CD14-positive monocyte (primary cell): Measurements from ENCODE around the gene ATG3. TPM values are rescaled to one million over a fixed set of nuclear protein-coding genes. Genes with fewer than 3 reads are reported as not detected.
"Not testable (repeated sequence)": the region's sequence is repeated elsewhere in the genome, so short reads cannot be mapped to it uniquely, and the experiment has no call there.

ENCODE experiments used
- DNase-seq, 3 donors: peaks; one replicate each; pipeline ENCODE4 v3.0.0-alpha.2; 2011 to 2022
- H2AFZ ChIP-seq: 2 replicates; pipeline ENCODE4 v1.6.0; 2012; ENCODE audit warnings: mild to moderate bottlenecking, low read depth, low read length, inconsistent platforms; ENCODE audit not compliant: insufficient read depth, poor library complexity, severe bottlenecking
- H3K27ac ChIP-seq, 2 donors: 1 replicate in 1 of 2; 2 replicates in 1 of 2; pipeline ENCODE4 v1.5.1; 2012 to 2013; ENCODE audit warnings: low read length in 2 of 2, control low read depth in 1 of 2, inconsistent platforms in 1 of 2, low read depth in 1 of 2, mild to moderate bottlenecking in 1 of 2
- H3K27me3 ChIP-seq, 2 donors: one replicate each; pipeline versions ENCODE4 v1.6.0 to v1.6.1; 2011 to 2013; ENCODE audit warnings: low read length in 2 of 2; ENCODE audit not compliant: control insufficient read depth in 2 of 2, insufficient read depth in 2 of 2
- H3K36me3 ChIP-seq, 2 donors: replicated peaks in 1 of 2; 1 replicate in 1 of 2; 2 replicates in 1 of 2; pipeline versions ENCODE4 v1.5.1 to v1.6.1; 2012 to 2013; ENCODE audit warnings: low read length in 2 of 2, control low read depth in 1 of 2, inconsistent platforms in 1 of 2, mild to moderate bottlenecking in 1 of 2; ENCODE audit not compliant: insufficient read depth in 2 of 2, control insufficient read depth in 1 of 2
- H3K4me1 ChIP-seq, 2 donors: 1 replicate in 1 of 2; 2 replicates in 1 of 2; pipeline versions ENCODE4 v1.5.1 to v1.6.1; 2012 to 2013; ENCODE audit warnings: low read length in 2 of 2, control low read depth in 1 of 2, inconsistent platforms in 1 of 2, mild to moderate bottlenecking in 1 of 2, moderate library complexity in 1 of 2; ENCODE audit not compliant: insufficient read depth in 2 of 2, control insufficient read depth in 1 of 2
- H3K4me2 ChIP-seq: replicated peaks from 2 replicates; pipeline ENCODE3; 2012; ENCODE audit warnings: low read length, moderate library complexity, mild to moderate bottlenecking; ENCODE audit not compliant: poor library complexity, severe bottlenecking; ENCODE audit errors: extremely low read depth
- H3K4me3 ChIP-seq, 3 experiments: fragments of 200-600 bp in 1 of 3; sonication (generic) in 1 of 3; replicated peaks in 1 of 3; 1 replicate in 2 of 3; 2 replicates in 1 of 3; pipeline ENCODE4 v1.5.1; 2011 to 2013; ENCODE audit warnings: low read length in 3 of 3, mild to moderate bottlenecking in 3 of 3, control low read depth in 2 of 3, low read depth in 2 of 3, inconsistent platforms in 1 of 3, moderate library complexity in 1 of 3
- H3K79me2 ChIP-seq: 2 replicates; pipeline ENCODE4 v1.6.0; 2012; ENCODE audit warnings: mild to moderate bottlenecking, control low read depth, inconsistent platforms, low read length, moderate library complexity; ENCODE audit not compliant: insufficient read depth
- H3K9ac ChIP-seq: 2 replicates; pipeline ENCODE4 v1.6.0; 2017; ENCODE audit warnings: low read length, mild to moderate bottlenecking; ENCODE audit not compliant: insufficient read depth, poor library complexity, severe bottlenecking
- H3K9me3 ChIP-seq, 2 donors: replicated peaks in 1 of 2; 1 replicate in 1 of 2; 2 replicates in 1 of 2; pipeline versions ENCODE4 v1.5.1 to v1.6.1; 2012 to 2013; ENCODE audit warnings: low read length in 2 of 2, control low read depth in 1 of 2; ENCODE audit not compliant: control insufficient read depth in 1 of 2, insufficient read depth in 1 of 2
- H4K20me1 ChIP-seq: 2 replicates; pipeline ENCODE4 v1.6.0; 2012; ENCODE audit warnings: mild to moderate bottlenecking, low read length, control low read depth, moderate library complexity; ENCODE audit not compliant: insufficient read depth
- H3K27ac Mint-ChIP-seq, 7 donors: one replicate each; pipeline ENCODE4 v1.8.0; 2020; ENCODE audit warnings: mild to moderate bottlenecking in 7 of 7, mixed read lengths in 7 of 7, moderate library complexity in 6 of 7, inconsistent platforms in 2 of 7
- H3K27me3 Mint-ChIP-seq, 3 donors: one replicate each; pipeline ENCODE4 v1.8.0; 2021 to 2022; ENCODE audit warnings: low read depth in 3 of 3, mild to moderate bottlenecking in 3 of 3, mixed read lengths in 3 of 3, moderate library complexity in 3 of 3, inconsistent platforms in 1 of 3
- H3K36me3 Mint-ChIP-seq, 2 donors: one replicate each; pipeline ENCODE4 v1.8.0; 2020; ENCODE audit warnings: mixed read lengths in 2 of 2, inconsistent platforms in 1 of 2, mild to moderate bottlenecking in 1 of 2
- H3K4me1 Mint-ChIP-seq: one replicate; pipeline ENCODE4 v1.8.0; 2020; ENCODE audit warnings: mild to moderate bottlenecking, mixed read lengths
- H3K4me3 Mint-ChIP-seq, 2 donors: one replicate each; pipeline ENCODE4 v1.8.0; 2020; ENCODE audit warnings: mild to moderate bottlenecking in 2 of 2, mixed read lengths in 2 of 2, moderate library complexity in 1 of 2
- H3K9me3 Mint-ChIP-seq, 7 donors: one replicate each; pipeline ENCODE4 v1.8.0; 2020 to 2022; ENCODE audit warnings: mixed read lengths in 7 of 7, mild to moderate bottlenecking in 6 of 7, moderate library complexity in 6 of 7, inconsistent platforms in 2 of 7
- CTCF ChIP-seq: fragments of 200-600 bp; IDR thresholded peaks from one replicate; pipeline ENCODE4 v1.8.0; 2022; ENCODE audit warnings: antibody characterized with exemption, mild to moderate bottlenecking
- WGBS: methylation state at CpG from one replicate; pipeline ENCODE4 v1.1.5; 2013; ENCODE audit warnings: missing lambda C conversion rate; ENCODE audit not compliant: insufficient coverage; 5-methylcytosine and 5-hydroxymethylcytosine counted together
- intact Hi-C, 2 donors: fragments of 100-400 bp; cut with micrococcal nuclease; formaldehyde crosslinking; loops; one replicate each; pipeline versions ENCODE4 v1.15.0 to v1.15.1; 2023
- polyA plus RNA-seq, 3 donors: library from polyadenylated mRNA; depleted of rRNA in 1 of 3; unstranded in 2 of 3; stranded (reverse) in 1 of 3; fragments of 300-500 nt in 2 of 3; fragments of >200 nt in 1 of 3; fragmentation: Illumina TruSeq in 2 of 3; gene quantifications; 1 replicate in 2 of 3; 2 replicates in 1 of 3; pipeline ENCODE4 v1.2.3, GENCODE V29; 2012 to 2021

Gene ATG3
- polyA plus RNA-seq, 3 donors, result 99.8 to 288 (median 226) TPM

- H3K27me3 Mint-ChIP-seq, result no peaks in the 10 kb centered on the region
- H4K20me1 ChIP-seq, result no peaks in the 10 kb centered on the region
- DNase-seq, result no peak
- H3K9me3 Mint-ChIP-seq, result no peaks in the 10 kb centered on the region
- peaks cover 57% of the 10 kb centered on the region for H3K79me2 ChIP-seq
- H3K4me2 ChIP-seq, result no peak overlapping the region
- no peak overlapping the region for H3K4me3 Mint-ChIP-seq
- H3K27ac Mint-ChIP-seq, result no peak overlapping the region
- H3K27ac ChIP-seq, result no peak overlapping the region
- H3K4me1 Mint-ChIP-seq, result peaks cover 35% of the 10 kb centered on the region
- H3K9me3 ChIP-seq, result no peaks in the 10 kb centered on the region
- H2AFZ ChIP-seq, result no peak overlapping the region
- no peak overlapping the region for H3K9ac ChIP-seq
- no peaks in the 10 kb centered on the region for H3K27me3 ChIP-seq
- intact Hi-C loops, result no loop called here
- no peak for TF ChIP-seq CTCF
- H3K36me3 ChIP-seq, result peaks cover 10 to 50% of the 10 kb centered on the region in 2 donors
- H3K4me3 ChIP-seq, result no peak overlapping the region
- H3K4me1 ChIP-seq, result peaks cover 24 to 29% of the 10 kb centered on the region in 2 donors
- peaks cover 30 to 40% of the 10 kb centered on the region in 2 donors for H3K36me3 Mint-ChIP-seq
Measured at GRCh38 chr3:112564940-112565305, 3.2 kb upstream of the ATG3 start.

GRCh38 chr3:112564247-112564939, 2.6 kb upstream of the ATG3 start:
- H3K4me3 ChIP-seq, DNase-seq, H3K27ac ChIP-seq, H3K9me3 ChIP-seq, H3K9me3 Mint-ChIP-seq, H2AFZ ChIP-seq, H3K4me2 ChIP-seq, H3K27me3 Mint-ChIP-seq, intact Hi-C loops, H3K9ac ChIP-seq, H3K4me3 Mint-ChIP-seq, H3K27me3 ChIP-seq, H4K20me1 ChIP-seq: not testable (repeated sequence)
- Mint-ChIP-seq H3K36me3 (peaks cover 28 to 37% of the 10 kb centered on the region in 2 donors), H3K27ac (peak overlapping the region in 1 of 7 donors; percentile 77), H3K4me1 (peaks cover 35% of the 10 kb centered on the region)
- peaks cover 25 to 30% of the 10 kb centered on the region in 2 donors for H3K4me1 ChIP-seq
- no CpG with 5 or more reads among the region's 15 CpGs for WGBS
- H3K36me3 ChIP-seq, result peaks cover 6 to 45% of the 10 kb centered on the region in 2 donors
- peaks cover 62% of the 10 kb centered on the region for H3K79me2 ChIP-seq
